Retinal pigment epithelial cell (primary cell): ENCODE measurements around the gene UTRN.

ENCODE experiments used
- DNase-seq: peaks from one replicate; pipeline ENCODE4 v3.0.0-alpha.2; 2010; ENCODE audit warnings: low read depth
- H3K4me3 ChIP-seq: 2 replicates; pipeline ENCODE4 v1.5.1; 2011; ENCODE audit warnings: mild to moderate bottlenecking, low read length, control low read depth, moderate library complexity
- CTCF ChIP-seq: conservative IDR thresholded peaks from 2 replicates; pipeline ENCODE4 v1.5.1; 2011; ENCODE audit warnings: low read depth, low read length, control low read depth, inconsistent platforms

UTRN gene

DNA sequence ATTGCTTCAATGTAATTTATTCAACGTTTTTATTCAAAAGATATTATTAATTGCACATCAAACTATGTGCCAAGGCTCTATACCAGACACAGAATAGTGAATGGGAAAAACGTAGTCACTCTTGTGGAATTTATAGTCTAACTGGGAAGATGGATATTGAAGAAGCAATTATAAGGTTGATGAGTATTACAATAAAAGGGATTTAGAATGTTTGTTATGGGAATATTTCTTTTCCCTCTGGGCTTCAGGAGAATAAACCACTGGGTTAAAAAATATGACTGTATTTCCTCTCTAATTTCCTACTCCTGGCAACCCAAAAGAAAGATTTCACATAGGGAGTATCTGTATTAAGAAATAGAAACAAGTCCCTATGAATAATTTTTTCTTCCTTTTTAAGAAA, 25.1 kb upstream of the UTRN start:
- no peak for TF ChIP-seq CTCF
- no peak overlapping the region for H3K4me3 ChIP-seq
- no peak for DNase-seq

DNA sequence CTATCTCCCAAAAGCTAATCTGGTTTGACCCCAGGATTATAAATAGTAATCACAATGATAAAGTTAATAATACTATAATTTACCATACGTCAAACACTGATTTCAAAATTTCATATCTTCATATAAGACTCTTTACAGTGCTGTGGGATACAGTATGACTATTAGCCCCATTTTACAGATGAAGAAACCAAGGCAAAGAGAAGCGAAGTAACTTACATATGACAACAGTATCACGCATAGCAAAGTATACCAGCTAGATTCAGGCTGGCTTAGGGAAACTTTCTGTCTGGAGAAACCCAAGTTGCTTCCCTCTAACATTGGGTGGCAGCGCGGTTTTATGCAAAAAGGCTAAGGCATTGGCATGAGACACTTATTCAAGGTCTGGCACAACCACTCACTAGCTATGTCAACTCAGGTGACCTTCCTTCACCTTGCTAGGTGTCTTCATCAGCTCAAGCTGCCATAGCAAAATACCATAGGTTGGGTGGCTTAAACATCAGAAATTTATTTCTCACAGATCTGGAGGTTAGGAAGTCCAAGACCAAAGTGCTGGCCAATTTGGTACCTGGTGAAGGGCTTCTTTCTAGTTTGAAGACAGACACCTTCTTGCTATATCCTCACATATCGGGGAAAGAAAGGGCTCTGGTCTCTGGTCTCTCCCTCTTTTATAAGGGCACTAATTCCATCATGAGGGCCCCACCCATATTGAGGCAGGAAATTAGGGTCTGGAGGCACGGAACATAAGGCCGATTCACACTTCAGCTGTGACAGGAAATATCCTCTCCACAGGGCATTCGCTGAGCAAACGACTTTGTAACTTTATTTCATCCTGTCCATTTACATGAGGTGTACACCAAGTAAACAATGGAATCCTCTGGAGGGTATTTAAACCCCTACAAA, 22.4 kb upstream of the UTRN start:
- TF ChIP-seq CTCF, result no peak
- no peak for DNase-seq
- H3K4me3 ChIP-seq, result no peak overlapping the region

DNA sequence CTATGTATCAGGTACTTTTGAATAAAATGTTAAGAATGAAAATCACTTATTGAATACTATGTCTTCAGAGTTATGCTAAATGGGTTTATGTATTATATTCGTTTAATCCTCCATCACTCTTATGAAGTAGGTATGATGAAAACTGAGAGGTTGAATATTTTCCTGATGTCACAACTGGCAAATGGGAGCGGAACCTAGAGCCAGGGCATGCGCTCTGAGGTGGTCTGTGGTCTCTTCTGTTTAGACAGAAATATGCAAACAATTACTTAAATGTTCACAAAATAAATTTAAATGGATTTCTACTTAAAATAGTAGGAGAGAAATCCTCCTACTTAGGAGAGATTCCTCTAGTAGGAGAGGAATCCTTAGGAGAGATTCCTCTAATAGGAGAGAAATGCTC, 21.3 kb upstream of the UTRN start:
- TF ChIP-seq CTCF, result no peak
- no peak for DNase-seq
- no peak overlapping the region for H3K4me3 ChIP-seq

- no peak for TF ChIP-seq CTCF
- peak; percentile 82 for DNase-seq
- no peak overlapping the region for H3K4me3 ChIP-seq
Measured at GRCh38 chr6:144264270-144265060, 20.7 kb upstream of the UTRN start.

DNA sequence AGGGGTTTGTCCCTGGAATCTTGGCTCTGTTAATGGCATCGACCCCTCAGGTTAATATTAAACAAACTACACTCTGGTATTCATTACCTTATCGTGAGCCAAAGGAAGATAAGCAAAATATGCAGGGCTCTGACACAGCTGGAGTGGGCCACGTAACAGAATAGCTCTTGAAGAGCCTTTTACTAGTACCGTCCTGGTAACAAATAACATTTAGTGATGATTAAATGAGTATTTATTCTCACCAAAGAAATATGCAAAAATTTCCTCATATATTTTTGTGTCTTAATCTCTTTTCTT, 20.1 kb upstream of the UTRN start:
- DNase-seq, result no peak
- no peak for TF ChIP-seq CTCF
- no peak overlapping the region for H3K4me3 ChIP-seq

DNA sequence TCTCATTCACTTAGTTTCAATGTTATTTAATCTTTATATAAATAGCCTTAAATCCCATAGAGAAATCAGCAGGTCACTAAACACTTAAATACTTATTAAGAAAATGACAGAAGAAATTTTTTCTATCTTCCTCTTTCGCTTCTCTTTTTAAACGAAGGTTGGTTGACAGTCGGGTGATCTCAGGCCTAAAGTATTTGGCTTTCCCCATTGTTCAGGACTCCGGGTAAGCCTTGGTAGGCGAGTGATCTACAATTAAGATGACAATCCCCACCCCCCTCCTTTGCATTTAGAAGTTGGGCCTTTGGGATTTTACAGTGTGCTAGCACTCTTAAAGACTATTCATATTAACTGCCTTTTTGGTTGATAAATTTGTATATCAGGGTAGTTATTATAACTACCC, 19.7 kb upstream of the UTRN start:
- TF ChIP-seq CTCF, result no peak
- no peak for DNase-seq
- no peak overlapping the region for H3K4me3 ChIP-seq
